ENCODE results near the gene CERK.
"Not testable (repeated sequence)": the region's sequence is repeated elsewhere in the genome, so short reads cannot be mapped to it uniquely, and the experiment has no call there.

The CERK gene

GRCh38 chr22:46736705-46737104, 1.3 kb downstream of the CERK start:
- no peak for DNase-seq (ENCODE audit: low spot score)
- no peak for TF ChIP-seq CTCF (IDR thresholded peaks at IDR 0.05)

GRCh38 chr22:46735747-46736608, 2.1 kb downstream of the CERK start:
- no peak for DNase-seq (ENCODE audit: low spot score)
- Histone ChIP-seq H3K27ac (peak overlapping the region in 1 of 2 donors; percentile 53), H3K4me3 (peak overlapping the region; percentile 84)
- no peak for TF ChIP-seq CTCF (IDR thresholded peaks at IDR 0.05)

More at GRCh38 chr22:46736705-46737104, 1.3 kb downstream of the CERK start:
- peak overlapping the region; percentile 84 for H3K4me3 ChIP-seq
- peak overlapping the region in 1 of 2 donors; percentile 53 for H3K27ac ChIP-seq

- peak overlapping the region; percentile 36 for H3K4me3 ChIP-seq
- no peak for DNase-seq (ENCODE audit: low spot score)
- no peak for TF ChIP-seq CTCF (IDR thresholded peaks at IDR 0.05)
- peak overlapping the region in 1 of 2 donors; percentile 53 for H3K27ac ChIP-seq
Observed at GRCh38 chr22:46734830-46735453, 3.1 kb downstream of the CERK start.

- H3K27ac ChIP-seq; H3K4me3 ChIP-seq; DNase-seq (ENCODE audit: low spot score): not testable (repeated sequence)
Observed at GRCh38 chr22:46734213-46734722, 3.8 kb downstream of the CERK start.

GRCh38 chr22:46732513-46732912, 5.5 kb downstream of the CERK start:
- DNase-seq (ENCODE audit: low spot score) = no peak
- H3K27ac ChIP-seq = no peak overlapping the region
- no peak for TF ChIP-seq CTCF (IDR thresholded peaks at IDR 0.05)
- H3K4me3 ChIP-seq = no peak overlapping the region

- TF ChIP-seq CTCF (IDR thresholded peaks at IDR 0.05) = no peak
- Histone ChIP-seq H3K27ac (no peak overlapping the region), H3K4me3 (no peak overlapping the region)
- DNase-seq (ENCODE audit: low spot score) = no peak
Observed at GRCh38 chr22:46732041-46732379, 6.0 kb downstream of the CERK start.

- H3K4me3 ChIP-seq = no peak overlapping the region
- H3K27ac ChIP-seq = no peak overlapping the region
- DNase-seq (ENCODE audit: low spot score) = no peak
- no peak for TF ChIP-seq CTCF (IDR thresholded peaks at IDR 0.05)
Observed at GRCh38 chr22:46731246-46732040, 6.6 kb downstream of the CERK start.
